ENCODE measurements around the gene SPSB4.

Gene SPSB4

GRCh38 chr3:141072950-141073349, 21.8 kb downstream of the SPSB4 start:
- no peak for FAIRE-seq
- DNase-seq (ENCODE audit: extremely low spot score, insufficient read length, low read depth): no peak

GRCh38 chr3:141073580-141073979, 22.4 kb downstream of the SPSB4 start:
- FAIRE-seq (no peak), DNase-seq (ENCODE audit: extremely low spot score, insufficient read length, low read depth) (no peak)

GRCh38 chr3:141074529-141074928, 23.4 kb downstream of the SPSB4 start:
- FAIRE-seq: no peak
- no peak for DNase-seq (ENCODE audit: extremely low spot score, insufficient read length, low read depth)

GRCh38 chr3:141076036-141076773, 25.1 kb downstream of the SPSB4 start:
- DNase-seq (ENCODE audit: extremely low spot score, insufficient read length, low read depth) (no peak), FAIRE-seq (no peak)

GRCh38 chr3:141076797-141077571, 25.8 kb downstream of the SPSB4 start:
- DNase-seq (ENCODE audit: extremely low spot score, insufficient read length, low read depth) (no peak), FAIRE-seq (no peak)

GRCh38 chr3:141077631-141078030, 26.5 kb downstream of the SPSB4 start:
- DNase-seq (ENCODE audit: extremely low spot score, insufficient read length, low read depth): no peak
- FAIRE-seq: no peak

GRCh38 chr3:141078200-141078599, 27.1 kb downstream of the SPSB4 start:
- DNase-seq (ENCODE audit: extremely low spot score, insufficient read length, low read depth): no peak

GRCh38 chr3:141080431-141080830, 29.3 kb downstream of the SPSB4 start:
- DNase-seq (ENCODE audit: extremely low spot score, insufficient read length, low read depth) (no peak), FAIRE-seq (no peak)

More at GRCh38 chr3:141078200-141078599, 27.1 kb downstream of the SPSB4 start:
- FAIRE-seq: no peak

- FAIRE-seq: no peak
- DNase-seq (ENCODE audit: extremely low spot score, insufficient read length, low read depth): no peak
These were observed 30.1 kb downstream of the SPSB4 start for GRCh38 chr3:141081141-141081795.

- no peak for FAIRE-seq
- no peak for DNase-seq (ENCODE audit: extremely low spot score, insufficient read length, low read depth)
These were observed 30.9 kb downstream of the SPSB4 start for GRCh38 chr3:141082064-141082463.

- FAIRE-seq (no peak), DNase-seq (ENCODE audit: extremely low spot score, insufficient read length, low read depth) (no peak)
These were observed 32.1 kb downstream of the SPSB4 start for GRCh38 chr3:141083226-141083625.

GRCh38 chr3:141083836-141084649, 32.9 kb downstream of the SPSB4 start:
- DNase-seq (ENCODE audit: extremely low spot score, insufficient read length, low read depth) (no peak), FAIRE-seq (no peak)

GRCh38 chr3:141085343-141086070, 34.4 kb downstream of the SPSB4 start:
- FAIRE-seq (no peak), DNase-seq (ENCODE audit: extremely low spot score, insufficient read length, low read depth) (no peak)

GRCh38 chr3:141086188-141086587, 35.0 kb downstream of the SPSB4 start:
- DNase-seq (ENCODE audit: extremely low spot score, insufficient read length, low read depth) (no peak), FAIRE-seq (no peak)

- FAIRE-seq (no peak), DNase-seq (ENCODE audit: extremely low spot score, insufficient read length, low read depth) (no peak)
These were observed 36.1 kb downstream of the SPSB4 start for GRCh38 chr3:141087076-141087777.

GRCh38 chr3:141087778-141088130, 36.6 kb downstream of the SPSB4 start:
- DNase-seq (ENCODE audit: extremely low spot score, insufficient read length, low read depth) (no peak), FAIRE-seq (no peak)

GRCh38 chr3:141089339-141090152, 38.4 kb downstream of the SPSB4 start:
- no peak for FAIRE-seq
- DNase-seq (ENCODE audit: extremely low spot score, insufficient read length, low read depth): no peak

GRCh38 chr3:141091426-141091825, 40.3 kb downstream of the SPSB4 start:
- FAIRE-seq: no peak
- no peak for DNase-seq (ENCODE audit: extremely low spot score, insufficient read length, low read depth)
